Lower leg skin (tissue), 3 donors: Measurements from ENCODE around the gene RFC4.

Experiments used
- CTCF ChIP-seq, 3 donors: fragments of 450-650 bp; IDR thresholded peaks; one replicate each; pipeline ENCODE4 v1.5.1; 2016; ENCODE audit warnings: antibody characterized with exemption in 3 of 3, mild to moderate bottlenecking in 3 of 3, moderate library complexity in 2 of 3
- POLR2A ChIP-seq, 2 donors: fragments of 450-650 bp; IDR thresholded peaks; one replicate each; pipeline ENCODE4 v1.6.1; 2016 to 2017; ENCODE audit warnings: antibody characterized with exemption in 2 of 2, mild to moderate bottlenecking in 1 of 2, moderate library complexity in 1 of 2

DNA sequence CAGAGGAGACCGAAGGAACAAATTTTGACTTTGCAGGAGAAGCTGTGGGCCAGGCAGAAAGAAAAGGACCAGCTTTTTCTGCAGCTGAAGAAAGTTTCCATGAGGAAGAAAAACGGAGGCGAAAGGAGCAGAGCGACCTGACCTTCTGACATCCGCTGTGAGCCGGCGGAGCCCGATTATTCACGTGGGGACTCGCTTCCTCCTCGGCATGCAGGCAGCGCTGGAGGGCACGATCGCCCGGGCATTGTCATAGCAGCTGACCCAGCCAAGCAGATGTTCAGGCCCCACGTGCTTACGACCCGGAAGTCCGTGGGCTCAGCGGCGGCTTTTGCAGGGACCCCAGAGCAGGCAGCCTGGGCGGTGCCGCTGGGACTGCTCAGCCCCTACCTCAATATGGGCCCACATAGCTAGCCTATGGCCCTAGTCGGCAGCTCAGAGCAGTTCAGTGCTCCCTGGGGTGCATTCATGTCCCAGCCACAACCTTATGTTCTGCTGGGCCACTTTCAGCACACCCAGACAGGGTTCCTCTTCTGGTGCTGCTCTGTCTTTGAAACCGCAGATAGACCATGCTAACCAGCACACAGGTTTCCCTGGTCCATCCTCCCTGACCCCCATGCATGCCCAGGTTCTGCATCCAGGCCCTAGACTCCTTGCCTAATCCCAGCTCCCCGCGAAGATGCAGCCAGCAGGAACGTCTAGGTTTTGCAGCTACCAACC, 33.4 kb downstream of the RFC4 start:
- TF ChIP-seq POLR2A (IDR thresholded peaks at IDR 0.05) (no peak), CTCF (IDR thresholded peaks at IDR 0.05) (no peak)
